Medulla oblongata (tissue), 1 donor: ENCODE results near the gene SELENOM.
A peak's percentile ranks its signal among the peaks of the same experiment; 100 is the strongest.
"Not testable (repeated sequence)": the region's sequence is repeated elsewhere in the genome, so short reads cannot be mapped to it uniquely, and the experiment has no call there.

Experiments
- DNase-seq: peaks from one replicate; pipeline ENCODE4 v3.0.0-alpha.2; 2015; ENCODE audit errors: extremely low spot score

Gene SELENOM

DNA sequence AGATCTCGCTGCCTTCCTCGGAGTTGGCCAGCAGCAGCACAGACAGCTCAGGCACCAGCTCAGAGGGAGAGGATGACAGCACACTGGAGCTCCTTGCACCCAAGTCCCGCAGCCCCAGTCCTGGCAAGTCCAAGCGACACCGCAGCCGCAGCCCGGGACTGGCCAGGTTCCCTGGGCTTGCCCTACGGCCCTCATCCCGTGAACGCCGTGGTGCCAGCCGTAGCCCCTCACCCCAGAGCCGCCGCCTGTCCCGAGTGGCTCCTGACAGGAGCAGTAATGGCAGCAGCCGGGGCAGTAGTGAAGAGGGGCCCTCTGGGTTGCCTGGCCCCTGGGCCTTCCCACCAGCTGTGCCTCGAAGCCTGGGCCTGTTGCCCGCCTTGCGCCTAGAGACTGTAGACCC lies 26.5 kb upstream of the SELENOM start:
- no peak for DNase-seq

DNA sequence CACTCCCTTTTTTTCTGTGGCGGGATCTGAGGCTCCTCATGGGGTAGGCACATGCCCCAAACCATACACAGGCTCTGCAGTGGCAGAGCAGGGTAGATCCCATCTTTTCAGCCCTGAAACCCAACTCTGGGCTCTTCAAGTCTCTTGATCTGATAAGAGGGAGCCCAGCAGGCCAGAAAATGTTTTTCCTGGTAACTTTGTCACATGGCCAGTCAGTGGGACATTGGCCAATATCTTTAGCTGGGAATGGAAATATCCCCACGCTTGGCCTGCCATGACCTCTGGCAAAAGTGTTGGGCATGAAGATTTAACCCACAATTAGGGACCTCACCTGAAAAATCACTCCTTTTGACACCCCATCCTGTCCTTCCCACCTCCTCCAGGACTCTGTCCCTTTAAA lies 23.5 kb upstream of the SELENOM start:
- no peak for DNase-seq

DNA sequence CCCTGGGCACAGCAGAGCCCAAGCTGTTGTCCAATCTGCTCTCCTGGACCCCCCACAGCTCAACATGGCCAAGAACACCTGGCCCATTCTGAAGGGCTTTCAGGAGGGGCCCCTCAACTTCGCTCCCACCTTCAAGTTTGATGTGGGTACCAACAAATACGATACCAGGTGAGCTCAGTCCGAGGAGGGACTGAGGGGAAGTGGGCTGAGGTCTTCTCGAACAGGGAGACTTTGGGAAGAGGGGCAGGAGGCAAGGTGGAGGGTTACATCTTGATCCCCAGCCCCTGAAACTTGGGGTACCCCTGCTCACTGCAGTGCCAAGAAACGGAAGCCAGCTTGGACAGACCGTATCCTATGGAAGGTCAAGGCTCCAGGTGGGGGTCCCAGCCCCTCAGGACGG lies 20.8 kb upstream of the SELENOM start:
- no peak for DNase-seq

DNA sequence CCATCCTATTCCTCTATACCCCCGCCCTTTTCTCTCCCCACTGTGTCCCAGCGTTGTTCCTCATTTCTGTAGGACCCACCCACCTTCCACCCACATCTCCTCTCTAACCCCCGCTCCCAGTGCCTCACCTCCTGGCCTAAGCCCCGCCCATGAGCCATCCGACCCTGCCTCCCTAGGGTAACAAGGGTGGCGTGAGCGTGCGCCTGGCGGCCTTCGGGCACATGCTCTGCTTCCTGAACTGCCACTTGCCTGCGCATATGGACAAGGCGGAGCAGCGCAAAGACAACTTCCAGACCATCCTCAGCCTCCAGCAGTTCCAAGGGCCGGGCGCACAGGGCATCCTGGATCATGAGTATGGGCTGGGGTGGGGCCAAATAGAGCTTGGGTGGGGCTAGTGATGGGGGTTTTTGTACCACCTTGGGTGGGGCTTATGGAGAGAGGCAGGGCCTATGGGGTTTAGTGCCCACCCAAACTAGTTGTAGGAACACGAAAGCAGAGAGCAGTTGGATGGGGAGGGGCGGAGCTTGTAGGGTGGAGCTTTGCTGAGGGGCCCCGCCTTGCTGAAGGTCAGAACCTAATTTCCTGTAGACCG lies 19.9 kb upstream of the SELENOM start:
- DNase-seq, result no peak

DNA sequence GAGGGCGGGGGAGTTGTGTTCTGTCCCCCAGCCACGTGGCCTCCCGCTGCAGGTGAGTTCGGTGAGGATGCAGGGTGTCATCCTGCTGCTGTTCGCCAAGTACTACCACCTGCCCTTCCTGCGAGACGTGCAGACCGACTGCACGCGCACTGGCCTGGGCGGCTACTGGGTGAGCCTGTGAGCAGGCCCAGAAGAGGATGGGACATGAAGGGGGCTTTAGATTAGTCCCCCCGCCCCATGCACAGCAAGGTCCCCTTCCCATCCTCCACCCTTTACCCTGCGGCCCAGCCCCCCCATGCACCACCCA lies 19.5 kb upstream of the SELENOM start:
- DNase-seq, result no peak

DNA sequence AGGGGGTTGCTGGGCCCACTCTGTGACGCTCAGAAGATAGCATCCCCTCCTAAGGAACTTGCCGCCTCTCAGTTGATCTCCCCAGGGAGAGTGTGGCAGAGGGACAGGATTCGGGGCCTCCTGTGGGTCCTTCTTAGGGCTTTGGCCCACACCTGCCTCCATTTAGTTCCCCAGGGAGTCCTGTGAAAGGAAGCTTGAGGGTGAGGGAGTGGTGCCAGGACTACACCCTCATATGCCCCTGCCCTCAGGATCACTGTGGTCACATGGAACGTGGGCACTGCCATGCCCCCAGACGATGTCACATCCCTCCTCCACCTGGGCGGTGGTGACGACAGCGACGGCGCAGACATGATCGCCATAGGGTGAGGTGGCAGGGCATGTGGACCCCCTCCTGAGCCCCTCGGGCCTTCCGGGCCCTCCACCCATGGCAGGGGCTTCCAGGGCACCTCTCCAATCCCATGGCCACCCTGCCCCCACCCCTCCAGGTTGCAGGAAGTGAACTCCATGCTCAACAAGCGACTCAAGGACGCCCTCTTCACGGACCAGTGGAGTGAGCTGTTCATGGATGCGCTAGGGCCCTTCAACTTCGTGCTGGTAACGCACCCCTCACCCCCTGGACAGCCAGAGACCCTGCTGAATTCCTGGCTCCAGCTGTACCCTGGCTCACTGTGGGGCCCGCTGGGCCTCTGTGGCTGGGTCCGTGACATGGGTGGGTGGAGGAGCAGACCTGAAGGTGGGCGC lies 18.9 kb upstream of the SELENOM start:
- DNase-seq, result no peak

DNA sequence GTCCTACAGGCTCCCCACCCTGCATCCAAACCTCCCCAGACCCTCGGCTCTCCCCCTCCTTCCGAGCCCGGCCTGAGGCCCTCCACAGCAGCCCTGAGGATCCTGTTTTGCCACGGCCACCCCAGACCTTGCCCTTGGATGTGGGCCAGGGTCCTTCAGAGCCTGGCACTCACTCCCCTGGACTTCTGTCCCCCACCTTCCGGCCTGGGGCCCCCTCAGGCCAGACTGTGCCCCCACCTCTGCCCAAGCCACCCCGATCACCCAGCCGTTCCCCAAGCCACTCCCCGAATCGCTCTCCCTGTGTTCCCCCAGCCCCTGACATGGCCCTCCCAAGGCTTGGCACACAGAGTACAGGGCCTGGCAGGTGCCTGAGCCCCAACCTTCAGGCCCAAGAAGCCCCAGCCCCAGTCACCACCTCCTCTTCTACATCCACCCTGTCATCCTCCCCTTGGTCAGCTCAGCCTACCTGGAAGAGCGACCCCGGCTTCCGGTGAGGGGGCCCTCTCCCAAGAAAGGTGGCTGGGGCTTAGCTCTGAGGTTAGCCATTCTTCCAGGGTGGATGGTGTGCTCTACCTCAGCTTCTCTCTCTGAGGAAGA lies 18.3 kb upstream of the SELENOM start:
- DNase-seq, result no peak

DNA sequence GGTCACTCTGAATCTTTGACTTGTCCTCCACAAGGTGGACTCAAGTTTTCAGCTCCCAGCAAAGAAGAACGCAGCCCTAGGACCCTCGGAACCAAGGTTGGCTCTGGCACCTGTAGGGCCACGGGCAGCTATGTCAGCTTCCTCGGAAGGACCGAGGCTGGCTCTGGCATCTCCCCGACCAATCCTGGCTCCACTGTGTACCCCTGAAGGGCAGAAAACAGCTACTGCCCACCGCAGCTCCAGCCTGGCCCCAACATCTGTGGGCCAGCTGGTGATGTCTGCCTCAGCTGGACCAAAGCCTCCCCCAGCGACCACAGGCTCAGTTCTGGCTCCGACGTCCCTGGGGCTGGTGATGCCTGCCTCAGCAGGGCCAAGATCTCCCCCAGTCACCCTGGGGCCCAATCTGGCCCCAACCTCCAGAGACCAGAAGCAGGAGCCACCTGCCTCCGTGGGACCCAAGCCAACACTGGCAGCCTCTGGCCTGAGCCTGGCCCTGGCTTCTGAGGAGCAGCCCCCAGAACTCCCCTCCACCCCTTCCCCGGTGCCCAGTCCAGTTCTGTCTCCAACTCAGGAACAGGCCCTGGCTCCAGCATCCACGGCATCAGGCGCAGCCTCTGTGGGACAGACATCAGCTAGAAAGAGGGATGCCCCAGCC lies 17.6 kb upstream of the SELENOM start:
- no peak for DNase-seq

DNA sequence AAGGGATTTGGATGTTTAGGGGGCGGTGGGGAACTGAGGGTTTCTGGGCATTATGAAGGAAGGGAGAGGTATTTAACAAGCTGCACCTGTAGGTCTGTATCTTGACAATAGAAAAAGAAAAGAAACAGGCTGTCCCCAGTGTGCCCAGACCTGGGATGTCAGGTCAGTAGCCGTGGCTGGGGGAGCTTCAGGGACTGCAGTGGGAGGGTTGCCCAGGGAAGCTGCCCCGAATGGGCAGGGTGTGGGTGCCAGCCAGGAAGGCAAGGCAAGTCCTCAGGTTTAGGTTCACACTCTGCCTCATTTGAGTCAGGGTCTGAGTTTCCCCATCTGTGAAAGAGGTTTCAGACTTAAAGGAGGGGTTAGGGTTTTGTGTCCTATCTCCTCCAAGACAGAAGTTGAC lies 16.9 kb upstream of the SELENOM start:
- DNase-seq, result no peak

DNA sequence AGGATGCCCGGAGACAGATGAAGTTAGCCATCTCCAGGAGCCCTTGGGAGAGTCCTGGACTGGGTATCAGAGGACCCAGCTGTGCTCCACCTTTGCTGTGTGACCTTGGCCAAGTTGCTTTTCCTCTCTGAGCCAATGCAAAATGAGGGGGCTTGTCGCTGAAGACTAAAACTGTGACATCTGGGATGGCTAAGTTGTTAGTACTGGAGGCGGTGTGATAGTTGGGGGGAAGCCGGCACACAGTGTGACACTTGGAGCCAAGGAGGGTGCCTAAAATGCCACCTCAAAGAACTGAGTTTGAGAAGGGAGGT lies 15.9 kb upstream of the SELENOM start:
- no peak for DNase-seq

DNA sequence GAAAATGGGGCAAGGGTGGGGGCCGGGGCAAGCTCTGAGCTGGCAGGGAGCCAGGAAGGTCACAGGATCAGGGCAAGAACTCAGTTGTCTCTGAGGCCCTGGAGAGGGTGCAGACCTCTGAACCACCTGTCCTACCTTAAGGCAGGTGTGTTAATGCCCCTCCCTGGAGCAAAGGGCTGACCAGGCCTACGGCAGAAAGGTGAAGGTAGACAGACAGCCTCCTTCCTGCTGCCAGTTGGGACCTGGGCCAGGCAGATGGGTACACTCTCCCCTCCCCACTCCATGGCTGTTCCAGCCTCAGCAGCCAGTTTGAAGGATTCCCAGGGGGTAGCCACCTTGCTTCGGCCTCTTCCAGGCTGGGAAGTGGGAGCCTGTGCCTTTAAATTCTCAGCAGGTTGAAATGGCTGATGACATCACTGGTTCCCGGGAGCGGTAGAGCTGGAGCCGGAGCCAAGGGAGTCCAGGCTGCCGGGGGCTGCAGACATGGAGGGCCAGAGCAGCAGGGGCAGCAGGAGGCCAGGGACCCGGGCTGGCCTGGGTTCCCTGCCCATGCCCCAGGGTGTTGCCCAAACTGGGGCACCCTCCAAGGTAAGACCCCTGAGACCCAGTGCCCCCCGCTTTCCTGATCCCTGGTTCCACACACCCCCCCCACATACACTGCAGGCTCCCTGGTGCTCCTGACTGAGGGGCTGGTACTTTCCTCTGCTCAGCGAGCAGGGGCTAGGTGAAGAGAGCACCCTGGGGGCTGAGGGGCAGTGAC lies 15.3 kb upstream of the SELENOM start, which contains the start of gene INPP5J:
TSS of gene INPP5J (plus strand) at position 435 of the 760 bp plus-strand sequence. CDS start at position 484, 49 bp downstream.
- peak; percentile 36 for DNase-seq

DNA sequence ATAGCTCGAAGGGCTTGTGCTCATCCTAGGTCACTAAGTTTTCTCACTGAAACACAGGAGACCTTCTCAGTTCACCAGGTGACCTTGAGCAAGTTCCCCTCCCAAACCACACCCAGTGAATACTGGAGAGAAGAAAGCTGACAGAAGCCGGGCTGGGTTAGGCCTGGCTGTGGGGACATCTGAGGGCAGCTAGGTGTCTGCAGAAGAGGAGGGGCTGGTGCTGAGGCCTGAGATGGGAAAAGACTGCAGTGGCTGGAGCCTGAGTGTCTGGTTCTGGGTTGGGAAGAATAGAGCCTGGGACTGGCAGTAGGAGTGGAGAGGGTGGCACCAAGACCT lies 14.8 kb upstream of the SELENOM start:
- no peak for DNase-seq

DNA sequence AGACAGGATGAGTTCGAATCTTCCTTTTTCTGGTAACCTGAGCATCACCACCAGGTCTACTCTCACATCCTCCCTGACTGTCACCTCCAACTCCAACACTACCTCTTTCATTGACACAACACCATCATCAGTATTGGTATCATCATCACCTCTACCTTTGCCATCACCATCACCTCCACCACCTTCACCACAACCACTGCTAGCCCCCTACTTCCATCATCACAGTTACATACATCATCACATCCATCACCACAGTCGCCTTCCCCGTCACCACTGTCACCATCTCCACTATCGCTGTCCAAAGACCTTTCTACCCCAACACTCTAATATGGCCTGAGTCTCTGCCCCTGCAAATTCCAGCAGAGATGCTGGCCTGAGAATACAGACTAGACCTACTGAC lies 14.0 kb upstream of the SELENOM start:
- no peak for DNase-seq

DNA sequence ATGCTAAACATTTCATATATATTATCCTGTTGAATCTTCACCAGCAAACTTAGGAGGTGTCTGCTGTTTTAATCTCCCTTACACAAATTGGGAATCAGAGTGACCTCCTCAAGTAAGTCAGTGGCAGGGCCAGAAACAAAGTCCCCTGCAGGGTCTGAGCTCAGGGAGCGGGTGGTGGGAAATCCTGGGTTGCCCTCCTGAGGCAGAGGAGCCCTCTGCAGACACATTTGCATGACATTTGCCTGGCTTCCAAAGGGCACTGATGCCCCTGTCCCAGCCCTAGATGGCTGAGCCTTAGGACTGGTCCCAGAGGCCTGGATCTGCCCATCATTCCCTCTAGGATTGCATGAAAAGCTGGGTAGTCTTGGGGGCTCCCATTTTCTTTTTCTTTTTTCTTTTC lies 13.3 kb upstream of the SELENOM start:
- no peak for DNase-seq

DNA sequence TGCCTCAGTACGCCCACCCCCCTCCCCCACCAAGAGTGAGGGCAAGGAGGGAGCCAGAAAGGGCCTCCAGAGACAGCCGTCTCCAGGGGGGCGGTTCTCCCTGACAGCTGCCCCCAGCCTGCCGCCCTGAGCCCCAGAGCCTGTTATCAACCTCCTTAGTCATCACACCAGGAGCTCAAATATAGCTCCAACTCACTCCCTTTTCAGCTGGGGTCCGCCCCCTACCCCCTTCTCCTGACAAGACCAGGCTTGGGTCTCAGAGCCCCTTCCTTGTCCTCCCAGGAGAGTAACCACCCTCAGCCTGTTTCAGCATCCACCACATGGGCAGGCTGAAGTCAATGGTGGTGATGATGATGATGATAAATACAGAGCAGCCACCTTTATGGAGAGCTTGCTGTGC lies 12.9 kb upstream of the SELENOM start:
- DNase-seq, result no peak

DNA sequence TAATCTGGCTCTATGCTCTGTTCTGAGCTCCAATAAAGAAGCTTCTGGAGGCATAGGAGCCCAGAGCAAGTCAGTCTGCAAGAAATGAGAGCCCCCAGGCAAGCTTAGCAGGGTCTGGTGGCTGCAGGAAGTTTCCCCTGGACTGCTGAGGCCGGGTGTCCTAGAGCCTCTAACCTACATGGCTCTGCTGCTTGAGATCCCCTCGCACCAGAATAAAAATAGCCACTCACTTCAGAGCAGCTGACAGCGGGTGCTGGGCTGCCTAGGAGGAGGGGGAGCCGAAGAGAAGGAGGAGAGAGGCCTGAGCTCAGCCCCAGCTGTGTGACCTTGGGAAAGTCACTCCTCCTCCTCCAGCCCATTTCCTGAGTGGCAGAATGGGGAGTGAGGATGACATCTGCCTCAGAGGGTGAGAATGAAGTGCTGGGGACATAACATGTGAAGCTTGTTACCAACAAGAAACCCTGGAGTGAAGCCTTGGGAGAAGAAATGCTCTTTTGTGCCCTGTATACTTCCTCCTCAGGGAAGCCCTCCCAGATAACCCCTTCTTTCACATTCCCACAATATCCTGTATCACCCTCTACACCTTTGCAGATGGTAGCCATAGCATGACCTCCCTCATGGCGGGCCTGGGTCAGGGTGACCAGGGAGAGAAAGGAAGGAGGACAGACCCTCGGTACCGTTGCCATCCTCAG lies 11.8 kb upstream of the SELENOM start:
- DNase-seq, result no peak

DNA sequence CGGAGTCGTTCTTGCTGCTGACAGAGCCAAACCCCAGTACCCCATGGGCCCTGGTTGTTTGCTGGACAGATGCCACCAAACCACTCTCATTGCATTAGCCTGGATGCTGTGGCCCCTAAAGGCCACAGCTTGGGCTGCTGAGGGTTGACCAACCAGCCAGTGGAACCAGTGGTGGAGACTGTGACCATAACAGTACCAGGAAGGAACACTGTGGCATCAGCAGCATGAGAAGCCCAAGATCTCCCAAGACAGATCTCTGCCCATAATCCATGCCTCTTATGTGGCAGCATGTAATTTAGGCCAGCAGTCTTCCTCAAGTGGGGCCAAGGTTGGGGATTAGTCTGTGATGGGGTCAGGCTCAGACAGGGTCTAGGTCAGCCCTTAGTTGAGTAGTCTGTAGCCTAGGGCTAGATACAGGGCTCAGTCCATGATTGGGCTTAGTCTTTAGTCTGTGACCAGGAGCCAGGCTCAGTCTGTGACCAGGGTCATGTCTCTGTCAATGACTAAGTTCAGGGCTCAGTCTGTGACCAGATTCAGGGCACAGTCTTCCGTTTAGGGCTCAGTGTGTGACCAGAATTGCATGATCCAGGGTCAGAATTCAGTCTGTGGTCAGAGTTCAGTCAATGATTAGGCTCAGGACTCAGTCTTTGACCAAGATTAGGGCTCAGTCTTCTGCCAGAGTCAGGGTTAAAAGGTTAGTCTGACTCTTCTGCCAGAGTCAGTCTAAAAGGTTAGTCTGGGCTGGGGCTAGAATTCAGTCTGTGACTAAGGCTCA lies 10.9 kb upstream of the SELENOM start:
- no peak for DNase-seq

DNA sequence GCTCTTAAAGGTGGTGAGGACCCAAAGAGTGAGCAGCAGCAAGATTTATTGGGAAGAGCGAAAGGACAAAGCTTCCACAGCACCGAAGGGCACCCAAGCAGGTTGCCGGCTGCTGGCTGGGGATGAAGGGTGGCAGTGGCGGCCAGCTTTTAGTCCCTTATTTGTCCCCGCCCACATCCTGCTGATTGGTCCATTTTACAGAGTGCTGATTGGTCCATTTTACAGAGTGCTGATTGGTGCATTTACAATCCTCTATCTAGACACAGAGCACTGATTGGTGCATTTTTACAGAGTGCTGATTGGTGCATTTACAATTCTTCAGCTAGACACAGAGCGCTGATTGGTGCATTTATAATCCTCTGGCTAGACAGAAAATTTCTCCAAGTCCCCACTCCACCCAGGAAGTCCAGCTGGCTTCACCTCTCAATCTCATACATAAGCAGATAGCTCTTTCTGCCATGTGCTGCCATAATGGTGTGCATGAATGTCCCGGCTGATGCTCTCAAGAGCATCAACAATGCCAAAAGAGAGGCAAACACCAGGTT lies 5.3 kb upstream of the SELENOM start:
- DNase-seq, result not testable (repeated sequence)

DNA sequence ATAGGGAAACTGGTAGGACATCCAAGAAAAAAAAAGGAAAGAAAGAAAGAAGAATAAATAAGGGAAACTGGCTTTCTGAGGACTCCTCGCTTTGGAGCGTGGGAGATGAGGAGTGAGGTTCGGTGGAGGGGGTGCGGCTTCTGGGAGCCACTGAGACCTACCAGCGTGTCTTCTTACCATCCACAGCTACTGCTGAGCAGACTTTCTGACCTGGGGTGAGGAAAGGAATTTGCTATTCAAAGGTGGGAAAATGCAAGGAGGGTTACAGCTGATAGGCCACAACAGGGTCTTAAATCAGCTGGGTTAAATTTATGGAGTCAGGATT lies 488 bp upstream of the SELENOM start:
- no peak for DNase-seq

DNA sequence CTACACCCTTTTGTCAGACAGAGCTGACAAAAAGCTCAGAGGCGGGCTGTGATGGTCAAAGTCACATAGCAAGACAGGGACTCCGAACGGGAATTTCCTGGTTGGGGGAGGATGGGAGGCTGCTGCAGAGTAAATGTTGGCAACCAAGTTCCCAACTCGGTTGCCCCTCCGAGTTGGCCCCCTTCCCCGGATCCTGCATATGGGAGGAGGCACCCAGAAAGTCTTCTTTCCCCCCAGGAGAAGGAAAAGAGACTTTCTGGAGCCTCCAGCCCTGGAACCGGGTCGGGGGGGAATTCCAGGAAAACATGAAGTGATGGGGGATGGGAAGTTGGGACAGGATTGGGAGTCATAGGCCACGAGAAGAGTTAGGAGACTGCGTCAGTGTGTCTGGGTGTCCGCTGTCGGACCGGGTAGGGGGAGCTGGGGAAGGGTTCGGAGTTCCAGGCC lies 614 bp downstream of the SELENOM start:
- DNase-seq, result no peak

DNA sequence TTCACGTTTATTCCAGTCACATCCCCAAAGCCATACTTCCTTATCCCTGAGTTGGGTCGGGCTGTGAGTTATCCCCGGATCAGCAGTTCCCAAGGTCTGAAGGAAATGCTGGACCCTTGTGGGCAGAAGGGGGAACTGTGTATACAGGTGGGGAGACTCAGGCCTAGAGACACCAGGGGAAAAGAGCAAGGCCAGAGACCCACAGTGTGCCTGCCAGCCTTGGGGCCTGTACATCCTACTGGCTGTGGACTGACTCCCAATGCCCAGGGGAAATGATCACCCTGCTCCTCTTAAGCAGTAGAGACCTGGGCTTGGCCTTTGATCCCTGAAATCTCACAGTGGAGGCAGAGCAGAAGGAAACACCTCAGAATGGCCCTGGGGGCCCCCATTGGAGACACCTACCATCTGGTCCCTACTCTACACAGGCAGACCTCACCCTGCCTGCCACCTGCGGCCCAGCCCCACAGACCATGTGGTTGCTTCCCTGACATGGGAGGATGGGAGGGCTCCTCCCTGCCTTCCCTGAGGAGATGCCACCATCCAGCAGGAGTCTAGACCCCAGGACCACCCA lies 1.3 kb downstream of the SELENOM start:
- DNase-seq, result no peak
